Uterus (tissue), 2 donors: ENCODE data around the gene RNU4-1.

ENCODE experiments used
- CTCF ChIP-seq, 4 experiments: fragments of 200-600 bp in 2 of 4; fragments of 450-650 bp in 2 of 4; sonication (generic) in 2 of 4; IDR thresholded peaks; one replicate each; pipeline ENCODE4 v1.5.1; 2016 to 2019; ENCODE audit warnings: antibody characterized with exemption in 4 of 4, mild to moderate bottlenecking in 2 of 4, moderate library complexity in 1 of 4
- POLR2A ChIP-seq, 2 donors: fragments of 450-650 bp; IDR thresholded peaks; one replicate each; pipeline ENCODE4 v1.6.1; 2016; ENCODE audit warnings: antibody characterized with exemption in 2 of 2, mild to moderate bottlenecking in 1 of 2, moderate library complexity in 1 of 2

- TF ChIP-seq CTCF (IDR thresholded peaks at IDR 0.05) (no peak), POLR2A (IDR thresholded peaks at IDR 0.05) (no peak)
Measured at GRCh38 chr12:120254809-120255208, 38.2 kb downstream of the RNU4-1 start.
